Stimulated activated CD4-positive, alpha-beta T cell treated with anti-CD3 and anti-CD28 coated beads, Interleukin-12 subunit alpha, Interleukin-12 subunit beta, amount 100 ng/mL, for 48 hours (primary cell): ENCODE data around the gene MAL.

Experiments
- DNase-seq, 3 donors: peaks; one replicate each; pipeline ENCODE4 v3.0.0-alpha.2; 2020; ENCODE audit warnings: low read depth in 2 of 3, low spot score in 1 of 3

Gene MAL

DNA sequence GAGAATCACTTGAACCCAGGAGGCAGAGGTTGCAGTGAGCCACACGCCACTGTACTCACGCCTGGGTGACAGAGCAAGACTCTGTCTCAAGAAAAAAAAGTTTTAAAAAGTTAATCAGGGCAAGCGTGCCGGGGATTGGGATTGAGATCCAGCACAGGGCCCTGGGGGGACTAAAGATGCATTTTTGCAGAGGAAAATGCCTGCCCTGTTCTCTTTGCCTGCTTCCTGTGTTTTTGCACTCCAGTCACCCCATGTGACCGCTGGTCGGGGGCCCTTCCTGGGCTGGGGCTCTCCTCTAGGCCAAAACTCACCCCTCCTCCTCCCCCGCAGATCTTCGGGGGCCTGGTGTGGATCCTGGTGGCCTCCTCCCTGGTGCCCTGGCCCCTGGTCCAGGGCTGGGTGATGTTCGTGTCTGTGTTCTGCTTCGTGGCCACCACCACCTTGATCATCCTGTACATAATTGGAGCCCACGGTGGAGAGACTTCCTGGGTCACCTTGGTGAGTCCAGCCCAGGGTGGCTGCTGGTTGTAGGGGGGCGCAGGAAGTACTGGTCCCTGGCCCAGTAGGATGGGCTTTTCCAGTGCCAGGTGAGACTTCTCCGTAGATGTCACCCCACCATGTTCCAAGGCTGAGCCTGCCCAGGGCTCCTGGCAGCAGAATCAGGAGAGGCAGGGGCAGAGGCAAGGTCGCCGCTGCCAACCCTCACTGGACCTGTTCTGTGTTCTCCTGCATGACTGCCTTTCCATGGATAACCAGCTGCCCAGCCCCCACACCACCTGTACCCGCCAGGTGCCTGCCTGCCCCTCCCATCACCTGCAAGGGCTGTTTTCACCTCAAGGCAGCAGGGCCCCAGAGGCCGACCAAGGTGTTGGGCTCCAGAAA is 22.4 kb downstream of the MAL start:
- no peak for DNase-seq

DNA sequence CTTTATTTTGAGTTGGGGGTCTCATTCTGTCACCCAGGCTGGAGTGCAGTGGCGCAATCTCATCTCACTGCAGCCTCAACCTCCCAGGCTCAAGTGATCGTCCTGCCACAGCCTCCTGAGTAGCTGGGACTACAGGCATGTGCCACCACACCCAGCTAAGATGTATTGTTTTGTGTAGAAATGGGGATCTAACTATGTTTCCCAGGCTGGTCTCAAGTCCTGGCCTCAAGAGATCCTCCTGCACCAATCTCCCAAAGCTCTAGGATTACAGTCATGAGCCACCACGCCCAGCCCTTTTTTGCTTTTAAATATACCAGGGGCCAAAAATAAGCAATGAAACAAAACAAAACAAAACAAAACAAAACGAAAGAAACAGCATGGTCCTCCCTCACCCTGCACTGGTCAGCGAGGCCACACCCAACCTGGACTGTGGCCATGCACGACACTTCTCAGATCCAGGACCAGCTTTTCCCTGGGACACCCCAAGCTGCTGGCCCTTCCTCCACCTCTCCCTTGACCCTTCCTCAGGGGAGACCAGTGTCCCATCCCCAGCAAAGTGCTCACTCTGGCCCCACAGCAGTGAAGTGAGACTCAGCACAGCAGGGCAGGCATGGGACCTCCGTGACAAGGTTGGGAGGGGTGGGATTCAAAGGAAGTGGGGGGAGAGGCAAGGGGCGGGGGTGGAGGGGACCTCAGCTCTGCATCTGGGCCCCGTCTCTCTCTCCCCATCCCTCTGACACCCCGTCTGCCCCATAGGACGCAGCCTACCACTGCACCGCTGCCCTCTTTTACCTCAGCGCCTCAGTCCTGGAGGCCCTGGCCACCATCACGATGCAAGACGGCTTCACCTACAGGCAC is 23.5 kb downstream of the MAL start:
- DNase-seq: no peak

DNA sequence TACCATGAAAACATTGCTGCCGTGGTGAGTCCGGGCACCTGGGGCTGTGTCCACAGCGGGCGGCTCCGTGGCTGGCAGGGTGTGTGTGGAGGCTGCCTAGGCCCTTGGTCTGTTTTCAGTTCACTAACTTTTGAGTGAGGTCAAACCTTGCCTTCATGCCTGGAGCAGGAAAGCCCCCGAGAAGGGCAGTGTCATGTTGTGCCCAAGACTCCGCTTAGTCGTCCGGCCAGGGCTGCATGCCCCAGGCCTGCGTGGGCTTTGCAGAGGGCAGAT is 24.1 kb downstream of the MAL start:
- no peak for DNase-seq

DNA sequence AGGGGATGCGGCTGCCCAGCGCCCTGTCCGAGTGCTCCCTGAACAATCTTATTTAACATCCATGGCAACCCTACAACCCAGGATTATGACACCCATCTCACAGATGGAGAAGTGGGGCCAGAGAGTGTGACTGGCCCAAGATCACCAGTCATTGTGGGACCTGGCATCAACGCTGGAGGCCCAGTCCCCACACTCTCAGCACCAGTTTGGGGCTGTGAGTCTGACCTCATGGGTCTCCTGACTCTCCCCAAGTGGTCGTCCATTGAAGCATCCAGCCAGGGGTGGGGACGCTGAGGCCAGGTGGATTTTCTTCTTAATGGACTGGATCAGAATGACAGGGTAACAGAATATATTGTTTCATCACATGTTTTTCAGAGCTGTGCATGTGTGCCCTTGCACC is 24.5 kb downstream of the MAL start:
- no peak for DNase-seq

DNA sequence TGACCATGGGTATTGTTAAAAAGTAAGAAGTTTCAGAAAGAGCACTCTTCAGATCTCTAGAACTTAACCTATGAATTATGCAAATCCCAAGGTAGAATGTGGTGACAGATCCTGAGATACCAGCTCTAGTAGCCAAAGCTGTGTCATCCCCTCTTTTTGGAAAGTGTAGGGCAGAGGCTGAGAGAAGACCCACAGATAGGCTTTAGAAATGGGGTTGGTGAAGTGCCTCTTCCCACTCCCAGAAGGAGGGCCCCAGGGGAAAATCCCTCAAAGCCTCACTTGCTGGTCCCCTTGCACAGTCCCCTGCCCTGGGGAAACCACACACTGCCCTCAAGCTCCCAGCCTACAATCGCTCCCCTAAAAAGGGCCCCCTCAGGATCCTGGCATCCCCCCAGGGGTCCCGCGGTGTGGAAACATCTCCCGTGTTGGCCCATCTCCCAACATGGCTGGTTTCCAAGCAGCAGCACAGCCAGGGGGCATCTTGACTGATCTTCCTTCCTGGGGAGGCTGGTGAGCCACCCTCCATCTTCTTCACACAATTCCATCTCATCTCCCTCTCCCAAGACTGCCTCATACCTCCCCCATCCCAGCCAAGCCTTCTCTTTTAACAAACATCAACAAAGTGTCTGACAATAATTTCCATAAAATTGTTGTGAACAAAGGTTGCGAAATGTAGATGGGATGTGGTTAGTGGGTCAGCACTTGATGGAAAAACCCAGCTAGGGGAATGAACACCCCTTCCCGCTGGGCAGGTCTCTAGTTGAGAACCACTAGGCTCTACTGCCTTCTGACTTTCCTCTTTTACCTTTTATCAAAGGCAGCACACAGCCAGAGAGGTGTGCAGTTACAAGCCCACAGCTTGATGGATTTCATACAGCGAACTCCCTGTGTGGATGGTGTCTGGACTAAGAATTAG is 25.1 kb downstream of the MAL start:
- no peak for DNase-seq

GRCh38 chr2:95051626-95052025 is 26.1 kb downstream of the MAL start:
- no peak for DNase-seq

GRCh38 chr2:95052307-95052706 is 26.8 kb downstream of the MAL start:
- no peak for DNase-seq

DNA sequence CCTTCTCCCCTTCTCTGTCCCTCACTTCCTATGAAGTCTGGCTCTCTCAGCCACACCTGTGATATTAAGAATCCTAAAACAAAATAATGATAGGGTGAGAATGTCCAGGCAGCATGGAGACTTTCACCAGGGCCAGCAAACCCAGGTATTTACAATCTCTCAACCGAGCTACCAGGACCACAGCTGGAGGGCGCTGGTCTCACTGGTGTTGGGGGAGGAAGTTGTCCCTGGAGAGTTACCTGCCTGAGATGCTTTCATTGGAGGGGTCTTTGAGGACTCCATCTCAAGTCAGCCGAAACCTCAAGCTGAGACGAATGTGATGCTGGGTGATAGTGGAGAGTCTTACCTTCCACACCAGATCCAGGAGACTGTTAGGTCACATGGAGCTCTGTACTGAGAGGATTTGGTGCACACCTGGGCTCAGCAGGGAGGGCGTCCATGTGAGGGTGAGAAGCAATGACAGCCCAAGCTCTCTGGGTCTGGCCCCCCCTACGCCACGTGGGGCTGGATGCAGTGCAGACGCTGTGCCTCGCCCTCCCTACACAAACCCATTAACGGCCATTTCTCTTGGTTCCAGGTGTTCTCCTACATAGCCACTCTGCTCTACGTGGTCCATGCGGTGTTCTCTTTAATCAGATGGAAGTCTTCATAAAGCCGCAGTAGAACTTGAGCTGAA is 27.4 kb downstream of the MAL start:
- no peak for DNase-seq

- no peak for DNase-seq
Observed at GRCh38 chr2:95053543-95053942, 28.0 kb downstream of the MAL start.

DNA sequence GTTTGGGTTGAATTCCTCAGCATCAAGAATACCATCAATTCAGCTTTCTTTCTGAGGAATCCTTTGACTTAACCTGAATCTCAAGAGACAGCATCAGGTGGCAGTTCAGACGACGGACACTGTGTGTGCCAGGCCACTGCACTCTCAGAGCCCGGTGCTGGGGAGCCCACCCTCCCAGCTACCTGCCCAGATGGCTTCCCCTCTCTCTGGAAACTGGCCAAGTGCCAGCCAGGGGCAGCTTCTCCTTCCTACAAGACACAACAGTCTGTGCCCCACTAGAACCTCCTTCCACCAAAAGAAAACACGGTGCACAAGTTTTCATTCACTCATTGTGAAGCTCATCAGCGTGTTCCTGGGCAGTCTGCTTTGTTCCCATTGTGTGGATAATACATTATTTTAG is 28.5 kb downstream of the MAL start:
- no peak for DNase-seq

GRCh38 chr2:95055262-95055661 is 29.8 kb downstream of the MAL start:
- no peak for DNase-seq

GRCh38 chr2:95056044-95056443 is 30.5 kb downstream of the MAL start:
- DNase-seq: no peak

DNA sequence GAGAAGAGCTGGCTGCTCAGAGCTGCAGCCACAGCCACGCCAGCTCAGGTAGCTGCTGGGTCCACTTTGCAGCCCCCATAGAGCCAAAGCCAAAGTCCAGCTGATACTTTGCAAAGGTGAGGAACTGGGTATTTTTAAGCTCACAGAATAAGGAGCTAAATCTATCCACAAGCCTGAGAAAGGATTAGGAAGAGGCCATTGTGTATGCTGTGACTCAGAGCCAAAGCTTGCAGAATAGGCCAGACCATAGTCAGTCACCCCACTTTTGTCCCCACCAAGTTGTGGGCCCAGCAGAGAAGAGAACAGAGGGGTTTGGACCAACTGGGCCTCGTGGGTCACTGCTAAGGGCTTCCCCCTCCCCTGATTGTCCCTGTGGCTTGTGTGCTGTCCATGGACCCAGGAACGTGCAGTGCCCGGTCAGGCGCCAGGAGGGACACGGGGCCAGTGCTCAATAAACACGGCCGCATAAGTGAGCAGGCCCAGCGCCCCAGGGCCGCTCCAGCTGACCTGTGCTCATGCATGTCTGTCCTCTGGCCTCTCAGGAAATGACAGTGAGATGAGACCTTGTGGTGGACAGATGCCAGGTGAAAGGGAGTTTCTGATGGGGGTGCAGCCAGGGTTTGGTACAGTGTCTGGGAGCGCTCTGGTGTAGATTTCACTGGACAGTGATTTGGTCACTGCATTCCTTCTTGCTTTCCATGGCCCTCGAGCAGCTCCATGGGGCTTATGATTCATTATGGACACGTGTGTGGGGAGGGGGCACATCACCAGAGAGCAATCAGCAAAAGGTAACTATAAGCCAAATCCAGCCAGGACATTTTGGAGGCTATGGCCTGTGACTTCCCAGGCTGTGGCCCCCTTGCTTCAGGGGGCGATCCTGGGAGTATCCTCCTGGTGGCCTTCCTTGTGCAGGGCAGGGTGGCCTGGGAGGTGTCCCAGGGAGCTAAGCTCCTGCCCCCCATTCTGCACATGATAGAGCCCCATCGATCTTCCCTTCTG is 31.3 kb downstream of the MAL start:
- no peak for DNase-seq

- DNase-seq: no peak
Observed at GRCh38 chr2:95057535-95058370, 32.2 kb downstream of the MAL start.

DNA sequence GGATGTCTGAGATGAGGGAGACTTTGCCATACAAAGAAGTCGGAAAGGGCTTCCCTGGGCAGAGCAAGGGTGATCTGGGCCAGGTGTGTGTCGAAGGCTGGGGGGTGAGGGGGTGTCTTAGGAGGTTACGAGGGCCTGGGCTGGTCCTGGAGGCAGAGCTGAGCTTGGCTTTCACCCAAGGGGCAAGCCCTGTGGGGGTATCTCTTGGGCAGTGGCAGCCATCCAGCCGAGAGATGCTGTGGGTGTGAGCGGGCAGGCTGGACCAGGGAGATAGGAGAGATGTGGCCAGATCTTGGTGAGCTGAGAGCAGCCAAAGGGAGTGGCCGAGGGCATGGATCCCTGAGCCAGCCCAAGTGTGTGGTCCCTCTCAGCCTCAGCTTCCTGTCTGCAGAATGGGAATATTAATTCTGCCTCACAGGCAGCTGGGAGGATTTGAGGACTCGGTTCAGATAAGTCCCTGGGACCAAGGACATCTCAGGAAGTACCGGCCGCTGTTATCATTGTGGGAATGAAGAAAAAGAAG is 33.0 kb downstream of the MAL start:
- DNase-seq: no peak

DNA sequence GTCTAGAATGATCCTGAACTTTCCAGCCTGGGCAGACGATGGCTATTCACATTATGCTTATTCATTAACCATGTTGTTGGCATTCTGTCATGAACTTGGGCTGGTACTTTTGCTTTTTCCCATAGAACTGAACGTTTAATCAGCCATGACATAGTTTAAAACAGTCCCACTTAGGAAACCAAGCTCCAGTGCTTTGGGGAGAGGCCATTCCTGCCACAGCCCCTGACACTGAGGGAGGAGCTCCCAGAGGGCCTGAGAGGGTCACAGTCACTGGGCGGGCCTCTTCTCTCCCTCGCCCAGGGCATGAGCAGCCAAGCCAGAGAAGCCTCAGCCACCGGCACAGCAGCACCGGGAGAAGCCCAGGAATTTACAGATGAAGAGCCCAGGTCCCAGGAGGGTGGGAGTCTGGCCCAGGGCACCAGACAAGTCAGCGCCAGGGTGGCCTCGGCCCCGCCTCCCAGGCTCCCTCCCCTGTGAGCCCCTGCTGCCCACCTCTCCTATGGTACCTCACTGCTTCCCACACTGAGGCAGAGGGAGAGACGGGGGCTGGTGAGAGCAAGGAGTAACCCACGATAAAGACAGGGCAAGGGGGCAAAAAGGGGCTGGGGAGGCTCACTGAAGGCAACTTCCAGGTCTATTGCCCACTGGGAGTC is 33.6 kb downstream of the MAL start:
- no peak for DNase-seq

DNA sequence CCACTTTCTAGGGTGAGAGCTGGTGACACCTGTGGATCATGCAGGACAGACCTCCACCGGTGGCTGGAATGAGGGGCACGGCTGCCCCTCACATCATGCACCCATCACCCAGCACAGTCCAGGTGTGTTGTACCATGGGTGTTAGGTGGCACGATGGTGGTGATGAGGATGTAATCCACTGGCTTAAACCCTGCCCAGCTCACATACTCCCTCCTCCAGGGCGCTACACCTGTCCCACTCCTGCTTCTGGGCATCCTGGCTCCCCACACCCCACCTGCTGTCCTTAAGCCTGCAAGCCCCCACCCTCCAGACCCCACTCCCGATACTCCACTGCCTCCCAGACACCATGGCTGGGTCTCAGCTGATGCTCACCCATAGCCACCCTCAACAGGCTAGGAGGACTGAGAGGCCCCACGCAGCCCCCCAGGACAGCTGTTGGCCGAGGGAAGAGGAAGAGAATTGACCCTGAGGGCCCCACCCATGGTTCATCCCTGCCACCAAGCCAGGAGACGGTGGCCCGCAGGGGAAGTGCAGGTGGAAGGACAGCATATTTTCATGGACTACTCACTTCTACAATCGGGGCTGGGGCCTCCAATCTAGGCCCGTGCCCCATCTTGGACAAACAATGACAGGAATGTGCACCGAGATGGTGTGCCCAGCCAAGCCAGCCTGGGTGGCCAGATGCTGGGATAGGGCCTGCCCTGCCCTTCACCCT is 34.3 kb downstream of the MAL start:
- no peak for DNase-seq
